AG04449 (cell line): ENCODE measurements around the gene PFN2.

Source experiments
- CTCF ChIA-PET: fragments of 350-600 bp; formaldehyde crosslinking; extraction: SDS; loops from one replicate; lab custom pipeline; 2021; ENCODE audit warnings: antibody characterized with exemption; lab: Yijun Ruan, JAX
- POLR2A ChIA-PET: fragments of 400-600, 350-600 bp; formaldehyde crosslinking; extraction: SDS; loops from one replicate; lab custom pipeline; 2020; ENCODE audit warnings: antibody characterized with exemption, inconsistent platforms; lab: Yijun Ruan, JAX
- DNase-seq: peaks from one replicate; pipeline ENCODE4 v3.0.0-alpha.2; 2010; ENCODE audit warnings: low read depth, low spot score
- H3K4me3 ChIP-seq: 2 replicates; pipeline ENCODE4 v1.5.1; 2011; ENCODE audit warnings: low read depth, mild to moderate bottlenecking, control low read depth, low read length
- TF ChIP-seq, protein P1 (sequence below): IDR thresholded peaks from one replicate; pipeline ENCODE4 v1.5.1; 2011; ENCODE audit warnings: mild to moderate bottlenecking, moderate library complexity, low read length, control low read depth, inconsistent platforms; ENCODE audit not compliant: insufficient read depth; ENCODE audit errors: missing control alignments

The PFN2 gene

DNA sequence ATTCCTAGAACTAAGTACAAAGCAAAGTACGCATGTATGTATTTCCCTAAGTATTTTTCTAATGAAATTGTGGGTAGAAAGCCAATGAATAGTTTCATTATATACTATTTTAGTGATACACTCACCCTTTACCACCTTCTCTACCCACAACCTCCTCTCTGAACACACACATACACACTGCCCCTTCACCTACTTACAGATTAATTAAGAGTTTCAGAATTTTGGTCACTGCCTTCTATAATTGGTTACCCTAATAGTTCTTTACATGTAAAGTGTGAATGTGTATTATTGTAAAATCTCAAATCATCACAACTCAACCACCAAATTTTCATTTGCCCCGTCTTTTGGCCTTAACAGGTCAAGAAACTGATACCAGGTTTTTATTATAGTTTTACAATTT, 7.2 kb downstream of the PFN2 start:
- POLR2A ChIA-PET = no interaction called here

GRCh38 chr3:149959443-149959842, 11.3 kb downstream of the PFN2 start:
- POLR2A ChIA-PET = no interaction called here
- CTCF ChIA-PET = interaction anchor here (0.6 to 2.8 kb wide), 6 partner anchors 10 to 516 kb away, joined by 3 to 26 read pairs (median 4); no protein-coding TSS in a partner anchor

More for the DNA sequence above, 7.2 kb downstream of the PFN2 start:
- TF ChIP-seq, protein P1, sequence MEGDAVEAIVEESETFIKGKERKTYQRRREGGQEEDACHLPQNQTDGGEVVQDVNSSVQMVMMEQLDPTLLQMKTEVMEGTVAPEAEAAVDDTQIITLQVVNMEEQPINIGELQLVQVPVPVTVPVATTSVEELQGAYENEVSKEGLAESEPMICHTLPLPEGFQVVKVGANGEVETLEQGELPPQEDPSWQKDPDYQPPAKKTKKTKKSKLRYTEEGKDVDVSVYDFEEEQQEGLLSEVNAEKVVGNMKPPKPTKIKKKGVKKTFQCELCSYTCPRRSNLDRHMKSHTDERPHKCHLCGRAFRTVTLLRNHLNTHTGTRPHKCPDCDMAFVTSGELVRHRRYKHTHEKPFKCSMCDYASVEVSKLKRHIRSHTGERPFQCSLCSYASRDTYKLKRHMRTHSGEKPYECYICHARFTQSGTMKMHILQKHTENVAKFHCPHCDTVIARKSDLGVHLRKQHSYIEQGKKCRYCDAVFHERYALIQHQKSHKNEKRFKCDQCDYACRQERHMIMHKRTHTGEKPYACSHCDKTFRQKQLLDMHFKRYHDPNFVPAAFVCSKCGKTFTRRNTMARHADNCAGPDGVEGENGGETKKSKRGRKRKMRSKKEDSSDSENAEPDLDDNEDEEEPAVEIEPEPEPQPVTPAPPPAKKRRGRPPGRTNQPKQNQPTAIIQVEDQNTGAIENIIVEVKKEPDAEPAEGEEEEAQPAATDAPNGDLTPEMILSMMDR = no peak
- no peak overlapping the region for H3K4me3 ChIP-seq
- DNase-seq = no peak
- CTCF ChIA-PET = interaction anchor here (0.6 to 12.3 kb wide), 8 partner anchors 27 to 532 kb away, joined by 3 to 155 read pairs (median 26); no protein-coding TSS in a partner anchor

DNA sequence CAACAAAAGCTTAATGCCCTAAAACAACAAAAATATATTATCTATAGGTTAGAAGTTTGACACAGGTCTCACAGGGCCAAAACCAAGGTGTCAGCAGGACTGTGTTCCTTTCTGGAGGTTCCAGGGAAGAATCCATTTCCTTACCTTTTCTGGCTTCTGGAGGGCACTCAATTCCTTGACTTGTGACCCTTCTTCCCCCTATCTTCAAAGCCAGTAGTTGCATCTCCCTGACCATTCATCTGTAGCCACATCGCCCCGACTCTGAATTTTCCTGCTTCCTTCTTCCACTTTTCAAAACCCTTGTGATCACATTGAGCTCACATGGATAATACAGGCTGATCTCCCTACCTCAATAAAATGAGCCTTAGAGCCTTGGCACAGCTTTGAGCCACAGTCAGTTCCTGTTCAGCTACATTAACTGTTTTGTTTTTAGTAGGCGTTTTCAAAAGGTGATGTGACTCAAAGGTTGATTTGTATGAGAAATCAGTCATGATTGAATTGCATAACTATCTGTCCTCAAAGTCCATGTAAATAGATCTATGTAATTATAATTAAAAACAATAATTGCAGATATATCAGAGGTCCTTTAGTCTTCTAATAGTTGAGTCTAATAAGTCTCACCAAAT, 12.4 kb downstream of the PFN2 start:
- CTCF ChIA-PET = interaction anchor here (0.8 to 2.8 kb wide), 11 partner anchors 9 to 518 kb away, joined by 3 to 26 read pairs (median 3); no protein-coding TSS in a partner anchor
- POLR2A ChIA-PET = no interaction called here
- TF ChIP-seq, protein P1 = no peak
- no peak for DNase-seq
- H3K4me3 ChIP-seq = no peak overlapping the region

More at GRCh38 chr3:149959443-149959842, 11.3 kb downstream of the PFN2 start:
- DNase-seq = no peak
- TF ChIP-seq, protein P1 = no peak
- no peak overlapping the region for H3K4me3 ChIP-seq

DNA sequence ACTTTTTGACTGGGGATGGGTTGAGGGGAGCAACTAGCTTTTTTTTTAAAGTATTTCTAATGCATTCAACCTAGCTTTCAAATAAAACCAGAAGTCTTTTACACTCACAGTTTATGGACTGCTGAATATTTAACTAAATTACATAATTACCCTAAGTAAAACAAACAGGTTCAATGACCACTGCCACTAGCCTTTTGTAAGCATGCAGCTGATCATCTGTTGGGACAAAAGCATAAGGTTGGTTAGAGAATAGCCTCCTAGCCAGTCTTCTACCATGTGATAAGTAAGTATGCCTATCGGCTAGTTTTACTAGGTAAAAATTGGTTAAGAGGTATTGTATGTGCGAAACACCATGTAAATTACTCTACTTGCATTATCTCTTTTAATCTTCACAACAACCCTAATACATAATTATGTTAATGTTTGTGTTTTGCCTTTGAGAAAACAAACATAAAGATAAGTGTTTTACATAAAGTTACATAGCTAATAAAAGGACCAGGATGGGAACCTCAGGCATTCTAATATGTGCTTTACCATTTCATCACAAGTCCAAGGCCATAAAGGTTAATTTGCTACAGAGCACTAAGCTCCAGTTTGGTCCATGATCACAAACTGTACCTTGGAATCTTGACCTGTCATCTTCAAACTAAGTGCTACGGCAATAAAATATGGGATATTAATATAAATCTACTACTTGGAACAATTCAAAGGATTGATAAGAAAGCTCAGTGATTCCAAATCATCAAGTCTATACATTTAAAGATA, 13.2 kb downstream of the PFN2 start:
- ChIA-PET POLR2A (no interaction called here), CTCF (interaction anchor here (0.8 to 2.8 kb wide), 8 partner anchors 8 to 427 kb away, joined by 3 to 26 read pairs (median 4); no protein-coding TSS in a partner anchor)
- TF ChIP-seq, protein P1 = no peak

GRCh38 chr3:149955449-149955848, 15.2 kb downstream of the PFN2 start:
- POLR2A ChIA-PET = interaction anchor here (0.6 kb wide), 1 partner anchor 9 kb away, joined by 4 read pairs; no protein-coding TSS in a partner anchor
- TF ChIP-seq, protein P1 = no peak

More for the DNA sequence above, 13.2 kb downstream of the PFN2 start:
- H3K4me3 ChIP-seq = no peak overlapping the region
- DNase-seq = no peak

DNA sequence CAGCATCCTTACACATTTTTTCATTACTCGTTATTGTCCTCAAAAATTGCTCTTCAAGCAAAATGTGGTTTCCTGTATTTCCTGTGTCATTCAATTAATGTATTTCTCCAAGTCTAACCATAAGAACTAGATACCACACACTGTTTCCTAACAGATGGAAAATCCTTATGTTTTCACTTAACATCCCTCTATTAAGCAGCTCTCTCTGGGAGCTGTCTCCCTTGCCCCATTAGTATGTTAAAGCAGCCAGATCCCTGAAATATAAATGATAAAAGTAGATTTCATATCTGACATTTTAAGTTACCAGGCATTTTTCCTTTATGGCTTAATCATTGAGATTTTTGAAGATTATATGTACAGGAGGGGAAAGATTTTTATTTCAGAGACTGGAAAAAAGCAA, 15.9 kb downstream of the PFN2 start:
- ChIA-PET POLR2A (interaction anchor here (0.6 kb wide), 1 partner anchor 10 kb away, joined by 4 read pairs; no protein-coding TSS in a partner anchor), CTCF (interaction anchor here (0.9 to 2.0 kb wide), 7 partner anchors 10 to 262 kb away, joined by 3 to 9 read pairs (median 3); no protein-coding TSS in a partner anchor)
- H3K4me3 ChIP-seq = no peak overlapping the region
- DNase-seq = no peak
- TF ChIP-seq, protein P1 = no peak

More at GRCh38 chr3:149955449-149955848, 15.2 kb downstream of the PFN2 start:
- CTCF ChIA-PET = interaction anchor here (1.0 to 2.0 kb wide), 7 partner anchors 9 to 261 kb away, joined by 3 to 9 read pairs (median 3); no protein-coding TSS in a partner anchor
- no peak for DNase-seq
- no peak overlapping the region for H3K4me3 ChIP-seq
